Left ventricle myocardium inferior (tissue), 1 donor: Measurements from ENCODE around the gene GPC6. TPM values are rescaled to one million over a fixed set of nuclear protein-coding genes. Genes with fewer than 3 reads are reported as not detected.

Source experiments
- DNase-seq: peaks from one replicate; pipeline ENCODE4 v3.0.0-alpha.2; 2020
- H3K27ac ChIP-seq: fragments of 200-600 bp; replicated peaks from 2 replicates; pipeline ENCODE4 v1.8.0; 2021
- H3K27me3 ChIP-seq: fragments of 200-600 bp; 2 replicates; pipeline ENCODE4 v1.8.0; 2021; ENCODE audit warnings: low read depth
- H3K36me3 ChIP-seq: fragments of 200-600 bp; 2 replicates; pipeline ENCODE4 v1.8.0; 2021
- H3K4me1 ChIP-seq: fragments of 200-600 bp; 2 replicates; pipeline ENCODE4 v1.8.0; 2021
- H3K4me3 ChIP-seq: fragments of 200-600 bp; 2 replicates; pipeline ENCODE4 v1.8.0; 2021; ENCODE audit warnings: mild to moderate bottlenecking, moderate library complexity
- H3K9me3 ChIP-seq: fragments of 200-600 bp; replicated peaks from 2 replicates; pipeline ENCODE4 v1.8.0; 2021
- CTCF ChIP-seq: fragments of 200-600 bp; IDR thresholded peaks from 2 replicates; pipeline ENCODE4 v1.8.0; 2021; ENCODE audit warnings: antibody characterized with exemption, mild to moderate bottlenecking, borderline replicate concordance
- intact Hi-C: fragments of 100-400 bp; cut with micrococcal nuclease; formaldehyde crosslinking; loops from one replicate; pipeline ENCODE4 v1.11.0; 2022
- total RNA-seq: library from RNA; stranded (reverse); fragmentation: NEBNext Ultra II Directional; extraction: Animal tissue kit (Norgen Biotek cat#: 25700); gene quantifications from one replicate; pipeline ENCODE4 v1.2.1, GENCODE V29; 2021
- donor health status: DM: no; HTN: yes; CAD: no; lungs with severe emphysema.

GPC6 gene
- total RNA-seq, 1 donor from 2014 or later = 1.8 TPM

- peaks cover 15% of the 10 kb centered on the region for H3K9me3 ChIP-seq
- intact Hi-C loops = no loop called here
- H3K4me1 ChIP-seq = no peaks in the 10 kb centered on the region
- H3K27ac ChIP-seq = no peak overlapping the region
- H3K27me3 ChIP-seq = no peaks in the 10 kb centered on the region
- DNase-seq = no peak
- no peak for TF ChIP-seq CTCF
- H3K36me3 ChIP-seq = no peaks in the 10 kb centered on the region
- no peak overlapping the region for H3K4me3 ChIP-seq
Observed at GRCh38 chr13:93709506-93710244, 483.1 kb downstream of the GPC6 start.

- DNase-seq = no peak
- H3K27me3 ChIP-seq = no peaks in the 10 kb centered on the region
- TF ChIP-seq CTCF = no peak
- H3K36me3 ChIP-seq = no peaks in the 10 kb centered on the region
- H3K27ac ChIP-seq = no peak overlapping the region
- intact Hi-C loops = no loop called here
- H3K4me3 ChIP-seq = no peak overlapping the region
- H3K4me1 ChIP-seq = no peaks in the 10 kb centered on the region
- peaks cover 44% of the 10 kb centered on the region for H3K9me3 ChIP-seq
Observed at GRCh38 chr13:93714171-93714570, 487.6 kb downstream of the GPC6 start.

GRCh38 chr13:93715866-93716265 is 489.3 kb downstream of the GPC6 start:
- H3K27ac ChIP-seq = no peak overlapping the region
- no peak overlapping the region for H3K4me3 ChIP-seq
- H3K4me1 ChIP-seq = no peaks in the 10 kb centered on the region
- no peaks in the 10 kb centered on the region for H3K27me3 ChIP-seq
- peaks cover 46% of the 10 kb centered on the region for H3K9me3 ChIP-seq
- no peak for DNase-seq
- no peaks in the 10 kb centered on the region for H3K36me3 ChIP-seq
- intact Hi-C loops = no loop called here
- TF ChIP-seq CTCF = no peak

- no peak overlapping the region for H3K27ac ChIP-seq
- TF ChIP-seq CTCF = no peak
- H3K4me1 ChIP-seq = no peaks in the 10 kb centered on the region
- intact Hi-C loops = no loop called here
- H3K36me3 ChIP-seq = no peaks in the 10 kb centered on the region
- H3K4me3 ChIP-seq = no peak overlapping the region
- DNase-seq = no peak
- peaks cover 46% of the 10 kb centered on the region for H3K9me3 ChIP-seq
- no peaks in the 10 kb centered on the region for H3K27me3 ChIP-seq
Observed at GRCh38 chr13:93716623-93717022, 490.0 kb downstream of the GPC6 start.

GRCh38 chr13:93721483-93721882 is 494.9 kb downstream of the GPC6 start:
- Histone ChIP-seq H3K4me1 (no peaks in the 10 kb centered on the region), H3K4me3 (no peak overlapping the region), H3K27me3 (no peaks in the 10 kb centered on the region), H3K36me3 (no peaks in the 10 kb centered on the region), H3K9me3 (peaks cover 18% of the 10 kb centered on the region), H3K27ac (no peak overlapping the region)
- intact Hi-C loops = no loop called here
- no peak for DNase-seq
- TF ChIP-seq CTCF = no peak
